ENCODE data around the gene DNASE1. TPM values are rescaled to one million over a fixed set of nuclear protein-coding genes. Genes with fewer than 3 reads are reported as not detected.
A peak's percentile ranks its signal among the peaks of the same experiment; 100 is the strongest.

The DNASE1 gene
- total RNA-seq, 1 donor from 2014 or later: 14.0 TPM

GRCh38 chr16:3698941-3699340, 44.5 kb downstream of the DNASE1 start:
- H3K4me3 Mint-ChIP-seq (ENCODE audit: low read depth): no peak overlapping the region
- peak overlapping the region; percentile 42 for H3K27ac Mint-ChIP-seq
- H3K4me1 Mint-ChIP-seq (ENCODE audit: low read depth): peaks cover 2% of the 10 kb centered on the region
- H3K36me3 Mint-ChIP-seq (ENCODE audit: low read depth): peaks cover 36% of the 10 kb centered on the region
- H3K9me3 Mint-ChIP-seq: no peaks in the 10 kb centered on the region
- no peak for DNase-seq (ENCODE audit: low spot score)
- intact Hi-C loops (cut with micrococcal nuclease): no loop called here
- no peaks in the 10 kb centered on the region for H3K27me3 Mint-ChIP-seq (ENCODE audit: low read depth)

DNA sequence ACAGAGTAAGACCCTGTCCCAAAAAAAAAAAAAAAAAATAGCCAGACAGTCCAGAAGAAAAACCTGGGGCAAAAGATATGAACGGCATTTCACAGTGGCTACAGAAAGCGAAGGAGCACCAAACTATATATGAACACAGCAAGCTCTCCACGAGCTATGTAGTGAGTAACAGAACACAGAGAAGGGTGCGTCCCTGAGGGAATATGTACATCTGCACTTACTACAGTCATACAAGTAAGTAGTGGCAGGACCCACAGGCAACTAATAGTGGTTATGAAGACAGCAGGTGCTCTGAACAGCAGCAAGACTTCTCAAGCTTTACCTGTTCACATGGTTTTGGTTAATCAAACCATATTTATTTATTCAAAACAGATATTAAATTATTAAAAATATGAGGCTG, 47.0 kb downstream of the DNASE1 start:
- Mint-ChIP-seq H3K4me1 (ENCODE audit: low read depth) (peaks cover 2% of the 10 kb centered on the region), H3K27me3 (ENCODE audit: low read depth) (no peaks in the 10 kb centered on the region), H3K27ac (no peak overlapping the region), H3K4me3 (ENCODE audit: low read depth) (no peak overlapping the region), H3K9me3 (no peaks in the 10 kb centered on the region), H3K36me3 (ENCODE audit: low read depth) (peaks cover 36% of the 10 kb centered on the region)
- no peak for DNase-seq (ENCODE audit: low spot score)
- intact Hi-C loops (cut with micrococcal nuclease): no loop called here

GRCh38 chr16:3702082-3702481, 47.6 kb downstream of the DNASE1 start:
- H3K4me3 Mint-ChIP-seq (ENCODE audit: low read depth): no peak overlapping the region
- no peak for DNase-seq (ENCODE audit: low spot score)
- peaks cover 32% of the 10 kb centered on the region for H3K36me3 Mint-ChIP-seq (ENCODE audit: low read depth)
- H3K9me3 Mint-ChIP-seq: no peaks in the 10 kb centered on the region
- intact Hi-C loops (cut with micrococcal nuclease): no loop called here
- no peaks in the 10 kb centered on the region for H3K27me3 Mint-ChIP-seq (ENCODE audit: low read depth)
- peaks cover 2% of the 10 kb centered on the region for H3K4me1 Mint-ChIP-seq (ENCODE audit: low read depth)
- no peak overlapping the region for H3K27ac Mint-ChIP-seq

GRCh38 chr16:3706253-3707012, 51.9 kb downstream of the DNASE1 start:
- Mint-ChIP-seq H3K27me3 (ENCODE audit: low read depth) (no peaks in the 10 kb centered on the region), H3K4me3 (ENCODE audit: low read depth) (no peak overlapping the region), H3K27ac (no peak overlapping the region)

More at GRCh38 chr16:3706253-3707012, 51.9 kb downstream of the DNASE1 start:
- Mint-ChIP-seq H3K4me1 (ENCODE audit: low read depth) (no peaks in the 10 kb centered on the region), H3K9me3 (no peaks in the 10 kb centered on the region), H3K36me3 (ENCODE audit: low read depth) (peaks cover 29% of the 10 kb centered on the region)
- no peak for DNase-seq (ENCODE audit: low spot score)
- intact Hi-C loops (cut with micrococcal nuclease): no loop called here

Other genes starting within 250 kb of the DNASE1 start
- gene ZNF597, start 211.2 kb upstream of the DNASE1 start, total RNA-seq: 1.8 and 1.9 TPM in 2 replicates
- 31.0 and 36.2 TPM in 2 replicates for gene NAA60, start 211.0 kb upstream of the DNASE1 start, total RNA-seq
- gene C16orf90, start 159.2 kb upstream of the DNASE1 start, total RNA-seq: not detected in 2 replicates
- gene CLUAP1, start 153.7 kb upstream of the DNASE1 start, total RNA-seq: 13.7 and 19.9 TPM in 2 replicates
- gene NLRC3, start 77.3 kb upstream of the DNASE1 start, total RNA-seq: 28.8 and 29.6 TPM in 2 replicates
- gene SLX4, start 43.1 kb upstream of the DNASE1 start, total RNA-seq: 11.8 and 12.2 TPM in 2 replicates
- gene TRAP1, start 62.8 kb downstream of the DNASE1 start, total RNA-seq: 299 and 307 TPM in 2 replicates
- gene CREBBP, start 226.0 kb downstream of the DNASE1 start, total RNA-seq: 45.2 and 53.1 TPM in 2 replicates

Measured in activated T-helper 2 cell treated with anti-CD3 and anti-CD28 coated beads, Interferon-gamma antibody, Interleukin-2, Interleukin-4, amounts not matched to agents 10 μg/mL and 5 μg/mL and 100 μg/mL, durations not matched to agents 14 hours and 24 hours and 36 hours (primary cell).